ENCODE measurements around the gene IL10RA.
"Not testable (repeated sequence)": the region's sequence is repeated elsewhere in the genome, so short reads cannot be mapped to it uniquely, and the experiment has no call there.

Gene IL10RA

DNA sequence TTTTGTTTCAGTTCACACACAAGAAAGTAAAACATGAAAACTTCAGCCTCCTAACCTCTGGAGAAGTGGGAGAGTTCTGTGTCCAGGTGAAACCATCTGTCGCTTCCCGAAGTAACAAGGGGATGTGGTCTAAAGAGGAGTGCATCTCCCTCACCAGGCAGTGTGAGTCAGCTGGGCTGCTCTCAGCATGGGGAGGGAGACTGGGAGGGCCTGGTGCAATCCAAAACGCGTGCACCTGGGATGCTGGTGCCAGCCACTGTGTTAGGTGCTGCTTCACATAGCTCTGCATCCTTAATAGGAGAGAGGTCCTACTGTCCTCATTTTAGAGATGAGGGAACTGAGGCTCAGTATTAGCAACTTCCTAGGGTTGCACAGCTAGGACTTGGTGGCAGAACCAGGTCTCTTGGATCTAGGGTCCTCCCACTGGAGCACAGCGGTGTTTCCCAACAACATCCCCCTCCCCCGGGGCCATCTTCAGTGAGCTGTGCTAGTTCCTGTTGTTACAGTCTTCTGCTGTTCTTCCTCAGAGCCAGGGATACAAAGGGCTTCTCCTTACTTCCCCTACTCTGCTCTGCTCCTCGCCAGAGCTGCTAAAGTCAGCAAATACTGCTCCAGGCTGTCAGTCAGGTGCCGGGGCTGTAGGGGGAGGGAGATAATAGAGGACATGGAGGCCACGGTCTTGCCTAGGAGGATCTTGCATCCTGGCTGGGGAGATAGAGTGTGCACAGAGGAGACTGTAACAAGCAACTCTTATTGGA, 8.0 kb downstream of the IL10RA start:
- DNase-seq: no peak

DNA sequence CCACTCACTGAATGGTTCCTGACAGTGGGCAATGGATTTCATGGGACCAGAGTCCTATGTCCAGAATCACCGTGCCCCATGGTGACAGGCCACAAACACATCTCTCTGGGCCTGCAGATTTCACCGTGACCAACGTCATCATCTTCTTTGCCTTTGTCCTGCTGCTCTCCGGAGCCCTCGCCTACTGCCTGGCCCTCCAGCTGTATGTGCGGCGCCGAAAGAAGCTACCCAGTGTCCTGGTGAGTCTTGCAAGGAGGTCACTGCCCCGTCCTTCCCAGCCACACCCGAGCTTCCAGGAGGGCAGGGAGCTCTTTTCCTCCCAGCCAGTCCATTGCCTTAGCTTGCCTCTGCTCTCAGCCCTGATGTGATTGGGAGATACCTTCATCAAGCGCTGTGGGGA, 9.3 kb downstream of the IL10RA start:
- no peak for DNase-seq

DNA sequence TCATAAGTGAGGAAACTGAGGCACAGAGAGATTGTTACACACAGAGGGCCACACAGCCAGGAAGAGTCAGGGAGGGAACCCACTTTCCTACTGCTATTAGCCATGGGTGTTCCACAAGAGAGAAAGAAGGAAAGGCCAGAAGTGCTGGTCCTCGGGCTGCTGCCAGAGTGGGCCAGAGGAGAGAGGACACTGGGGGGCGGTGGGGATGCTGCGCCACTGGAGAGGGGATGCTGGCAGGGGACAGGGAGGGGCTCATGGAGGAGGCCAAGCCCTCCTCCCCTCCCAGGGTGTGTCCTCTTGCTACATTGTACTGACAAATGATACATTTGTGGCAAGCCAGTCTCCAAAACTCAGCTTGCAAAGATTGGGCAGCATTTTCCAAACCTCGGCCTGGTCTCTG, 9.9 kb downstream of the IL10RA start:
- no peak for DNase-seq

DNA sequence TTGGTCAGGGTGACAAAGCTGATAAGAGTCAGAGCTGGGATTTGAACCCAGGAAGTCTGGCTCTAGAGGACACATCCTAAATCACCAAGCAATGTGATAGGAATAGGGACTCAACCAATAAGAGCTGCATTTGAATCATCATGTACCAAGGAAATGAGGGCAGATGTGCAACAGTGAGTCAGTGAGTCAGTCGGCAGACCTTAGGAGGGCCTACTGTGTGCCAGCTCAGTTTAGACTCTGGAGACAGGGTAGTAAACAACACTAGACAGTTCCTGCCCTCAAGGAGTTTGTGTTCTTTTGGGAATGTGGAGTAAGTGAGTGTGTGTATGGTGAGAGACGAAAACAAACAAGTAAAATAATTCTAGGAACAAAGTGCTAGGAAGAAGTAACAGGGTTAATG, 11.2 kb downstream of the IL10RA start:
- DNase-seq: no peak

DNA sequence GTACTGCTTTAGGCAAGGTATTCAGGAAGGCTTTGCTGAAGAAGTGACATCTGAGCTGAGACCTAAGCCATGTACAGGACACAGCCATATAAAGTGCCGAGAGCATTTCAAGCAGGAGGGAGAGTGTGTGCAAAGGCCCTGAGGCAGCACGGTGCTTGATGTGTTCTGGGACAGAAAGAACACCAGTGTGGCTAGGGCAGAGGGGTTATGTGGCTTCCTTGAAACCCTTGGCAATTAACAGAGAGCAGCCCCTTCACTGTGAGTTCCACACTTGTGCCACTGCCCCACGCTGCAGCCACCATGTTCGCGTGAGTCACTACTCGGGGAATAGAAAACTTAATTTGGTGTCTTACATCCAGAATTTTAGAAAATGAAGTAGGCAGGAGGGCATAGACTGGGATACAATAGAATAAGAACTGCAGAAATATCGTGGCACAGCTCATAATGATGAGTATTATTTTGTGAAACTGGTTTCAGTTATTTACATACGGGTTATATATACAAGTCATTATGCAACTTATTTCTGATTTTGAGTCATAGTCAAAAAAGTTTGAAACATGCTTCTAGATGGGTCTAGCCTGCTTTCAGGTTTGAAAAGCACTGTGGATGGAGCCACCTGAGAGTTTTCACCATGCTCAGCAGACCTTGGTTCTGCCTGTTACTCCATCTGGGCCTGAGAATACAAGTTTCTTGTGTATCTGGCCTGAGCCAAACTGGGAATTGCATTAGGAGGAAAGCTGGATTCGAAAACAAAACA, 11.8 kb downstream of the IL10RA start:
- no peak for DNase-seq

DNA sequence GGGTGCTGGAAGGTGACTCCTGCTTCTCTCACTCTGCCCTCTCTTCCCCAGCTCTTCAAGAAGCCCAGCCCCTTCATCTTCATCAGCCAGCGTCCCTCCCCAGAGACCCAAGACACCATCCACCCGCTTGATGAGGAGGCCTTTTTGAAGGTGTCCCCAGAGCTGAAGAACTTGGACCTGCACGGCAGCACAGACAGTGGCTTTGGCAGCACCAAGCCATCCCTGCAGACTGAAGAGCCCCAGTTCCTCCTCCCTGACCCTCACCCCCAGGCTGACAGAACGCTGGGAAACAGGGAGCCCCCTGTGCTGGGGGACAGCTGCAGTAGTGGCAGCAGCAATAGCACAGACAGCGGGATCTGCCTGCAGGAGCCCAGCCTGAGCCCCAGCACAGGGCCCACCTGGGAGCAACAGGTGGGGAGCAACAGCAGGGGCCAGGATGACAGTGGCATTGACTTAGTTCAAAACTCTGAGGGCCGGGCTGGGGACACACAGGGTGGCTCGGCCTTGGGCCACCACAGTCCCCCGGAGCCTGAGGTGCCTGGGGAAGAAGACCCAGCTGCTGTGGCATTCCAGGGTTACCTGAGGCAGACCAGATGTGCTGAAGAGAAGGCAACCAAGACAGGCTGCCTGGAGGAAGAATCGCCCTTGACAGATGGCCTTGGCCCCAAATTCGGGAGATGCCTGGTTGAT, 12.6 kb downstream of the IL10RA start:
- no peak for DNase-seq

DNA sequence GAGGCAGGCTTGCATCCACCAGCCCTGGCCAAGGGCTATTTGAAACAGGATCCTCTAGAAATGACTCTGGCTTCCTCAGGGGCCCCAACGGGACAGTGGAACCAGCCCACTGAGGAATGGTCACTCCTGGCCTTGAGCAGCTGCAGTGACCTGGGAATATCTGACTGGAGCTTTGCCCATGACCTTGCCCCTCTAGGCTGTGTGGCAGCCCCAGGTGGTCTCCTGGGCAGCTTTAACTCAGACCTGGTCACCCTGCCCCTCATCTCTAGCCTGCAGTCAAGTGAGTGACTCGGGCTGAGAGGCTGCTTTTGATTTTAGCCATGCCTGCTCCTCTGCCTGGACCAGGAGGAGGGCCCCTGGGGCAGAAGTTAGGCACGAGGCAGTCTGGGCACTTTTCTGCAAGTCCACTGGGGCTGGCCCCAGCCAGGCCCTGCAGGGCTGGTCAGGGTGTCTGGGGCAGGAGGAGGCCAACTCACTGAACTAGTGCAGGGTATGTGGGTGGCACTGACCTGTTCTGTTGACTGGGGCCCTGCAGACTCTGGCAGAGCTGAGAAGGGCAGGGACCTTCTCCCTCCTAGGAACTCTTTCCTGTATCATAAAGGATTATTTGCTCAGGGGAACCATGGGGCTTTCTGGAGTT, 13.3 kb downstream of the IL10RA start:
- DNase-seq: no peak

DNA sequence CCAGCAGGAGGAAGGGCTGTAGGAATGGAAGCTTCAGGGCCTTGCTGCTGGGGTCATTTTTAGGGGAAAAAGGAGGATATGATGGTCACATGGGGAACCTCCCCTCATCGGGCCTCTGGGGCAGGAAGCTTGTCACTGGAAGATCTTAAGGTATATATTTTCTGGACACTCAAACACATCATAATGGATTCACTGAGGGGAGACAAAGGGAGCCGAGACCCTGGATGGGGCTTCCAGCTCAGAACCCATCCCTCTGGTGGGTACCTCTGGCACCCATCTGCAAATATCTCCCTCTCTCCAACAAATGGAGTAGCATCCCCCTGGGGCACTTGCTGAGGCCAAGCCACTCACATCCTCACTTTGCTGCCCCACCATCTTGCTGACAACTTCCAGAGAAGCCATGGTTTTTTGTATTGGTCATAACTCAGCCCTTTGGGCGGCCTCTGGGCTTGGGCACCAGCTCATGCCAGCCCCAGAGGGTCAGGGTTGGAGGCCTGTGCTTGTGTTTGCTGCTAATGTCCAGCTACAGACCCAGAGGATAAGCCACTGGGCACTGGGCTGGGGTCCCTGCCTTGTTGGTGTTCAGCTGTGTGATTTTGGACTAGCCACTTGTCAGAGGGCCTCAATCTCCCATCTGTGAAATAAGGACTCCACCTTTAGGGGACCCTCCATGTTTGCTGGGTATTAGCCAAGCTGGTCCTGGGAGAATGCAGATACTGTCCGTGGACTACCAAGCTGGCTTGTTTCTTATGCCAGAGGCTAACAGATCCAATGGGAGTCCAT, 14.1 kb downstream of the IL10RA start:
- no peak for DNase-seq

DNA sequence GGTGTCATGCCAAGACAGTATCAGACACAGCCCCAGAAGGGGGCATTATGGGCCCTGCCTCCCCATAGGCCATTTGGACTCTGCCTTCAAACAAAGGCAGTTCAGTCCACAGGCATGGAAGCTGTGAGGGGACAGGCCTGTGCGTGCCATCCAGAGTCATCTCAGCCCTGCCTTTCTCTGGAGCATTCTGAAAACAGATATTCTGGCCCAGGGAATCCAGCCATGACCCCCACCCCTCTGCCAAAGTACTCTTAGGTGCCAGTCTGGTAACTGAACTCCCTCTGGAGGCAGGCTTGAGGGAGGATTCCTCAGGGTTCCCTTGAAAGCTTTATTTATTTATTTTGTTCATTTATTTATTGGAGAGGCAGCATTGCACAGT, 14.6 kb downstream of the IL10RA start:
- DNase-seq: no peak

DNA sequence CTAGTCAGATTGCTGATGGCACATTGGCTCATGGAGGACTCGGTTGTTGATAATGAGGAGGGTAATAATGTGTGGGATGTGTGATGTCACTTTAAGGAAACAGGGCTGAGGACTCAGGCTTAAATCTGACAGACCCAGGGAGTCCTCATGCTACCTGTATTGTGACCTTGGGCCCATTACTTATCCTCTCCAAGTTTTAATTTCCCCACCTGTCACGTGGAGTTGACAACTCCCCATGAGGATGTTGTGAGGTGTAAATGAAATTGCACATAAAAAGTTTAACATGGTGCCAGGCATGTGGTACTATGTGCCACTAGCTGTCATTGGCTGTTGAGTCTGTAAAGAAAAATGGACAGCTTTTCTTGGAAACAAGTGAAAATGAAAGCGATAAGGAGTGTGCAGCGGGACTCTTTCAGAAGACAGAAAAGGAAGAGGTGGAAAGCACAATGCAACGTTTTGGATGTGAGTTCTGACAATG, 15.3 kb downstream of the IL10RA start:
- no peak for DNase-seq

DNA sequence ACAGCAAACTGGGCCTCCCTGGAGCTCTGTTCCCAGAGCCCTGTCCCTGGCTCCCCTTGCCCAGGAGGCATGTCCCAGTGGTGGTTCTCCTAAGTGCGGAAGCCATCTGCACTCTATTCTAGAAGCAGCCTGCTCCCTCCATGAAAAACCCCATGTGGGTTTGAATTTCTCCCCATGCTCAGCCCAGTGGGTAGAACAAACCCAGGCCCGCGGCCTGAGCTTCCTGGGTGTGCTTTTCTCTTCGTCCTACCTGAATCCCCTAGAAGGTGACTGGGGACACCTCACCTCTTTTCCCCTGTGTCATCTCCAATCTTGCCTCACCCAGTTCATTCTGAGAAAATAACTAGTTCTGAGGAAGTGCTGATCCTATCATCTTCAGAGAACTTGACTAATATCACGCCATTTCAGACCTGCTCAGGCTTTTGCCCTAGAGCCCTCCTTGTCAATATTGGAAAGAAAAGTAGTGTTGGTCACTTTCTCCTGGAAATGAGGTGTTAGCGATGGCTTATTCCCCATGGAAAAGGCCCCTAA, 15.9 kb downstream of the IL10RA start:
- DNase-seq: no peak

DNA sequence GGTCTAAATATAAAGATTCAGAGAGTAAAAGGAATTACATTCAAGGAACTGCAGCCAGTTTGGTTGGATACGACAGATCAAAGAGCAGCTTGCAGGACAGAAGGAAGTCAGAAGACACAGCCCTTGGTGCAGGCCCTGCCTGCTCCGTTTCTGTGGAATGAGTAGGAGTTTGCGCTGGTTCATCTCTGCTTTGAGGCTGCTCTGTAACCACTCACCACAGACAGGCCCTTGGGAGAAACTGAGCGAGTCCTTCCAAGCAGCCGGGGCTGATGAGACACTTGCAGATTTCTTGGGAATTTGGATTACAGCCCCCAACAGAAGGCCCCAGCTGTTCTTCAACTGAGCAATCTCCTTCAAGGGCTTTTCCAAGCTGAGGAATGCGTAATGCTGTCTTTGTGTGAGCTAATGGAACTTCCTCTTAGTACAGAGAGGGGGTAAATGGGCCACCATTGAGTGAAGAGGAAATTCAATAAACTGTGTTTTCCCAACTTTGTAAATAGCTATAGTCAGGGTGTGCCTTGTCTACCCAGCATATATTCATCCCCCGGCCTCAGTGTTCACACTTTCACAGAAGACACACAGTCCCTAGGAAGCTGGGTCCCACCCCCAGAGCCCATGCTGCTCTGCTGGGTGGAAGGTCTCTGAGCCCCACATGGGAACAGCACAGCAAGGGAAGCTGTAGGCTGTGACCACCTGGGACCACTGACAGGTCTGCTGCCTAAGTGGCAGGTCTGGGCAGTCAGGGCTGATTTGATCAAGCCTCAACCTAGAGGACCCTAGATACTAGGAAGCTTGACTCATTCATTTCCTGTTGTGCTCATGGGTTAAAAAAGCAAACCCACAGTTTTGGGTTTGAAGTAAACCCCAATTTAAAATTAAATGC, 16.6 kb downstream of the IL10RA start:
- DNase-seq: no peak

DNA sequence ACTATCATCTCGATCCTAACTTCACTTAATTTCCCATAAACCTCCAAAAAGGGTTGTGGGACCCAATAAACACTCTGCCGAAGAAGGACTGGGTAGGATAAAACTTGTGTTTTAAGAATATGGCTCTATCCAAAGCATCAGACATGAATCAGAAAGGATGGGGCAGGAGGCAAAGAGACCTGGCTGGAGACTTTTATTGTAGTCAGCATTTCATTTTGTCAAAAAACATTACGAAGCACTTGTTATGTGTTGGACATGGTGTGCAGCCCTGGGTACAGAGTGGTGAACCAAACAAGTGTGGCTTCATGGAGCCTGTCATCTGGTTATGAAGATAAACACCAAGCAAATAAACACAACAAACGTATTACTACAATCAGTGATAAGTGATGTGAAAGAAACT, 17.3 kb downstream of the IL10RA start:
- DNase-seq: no peak

DNA sequence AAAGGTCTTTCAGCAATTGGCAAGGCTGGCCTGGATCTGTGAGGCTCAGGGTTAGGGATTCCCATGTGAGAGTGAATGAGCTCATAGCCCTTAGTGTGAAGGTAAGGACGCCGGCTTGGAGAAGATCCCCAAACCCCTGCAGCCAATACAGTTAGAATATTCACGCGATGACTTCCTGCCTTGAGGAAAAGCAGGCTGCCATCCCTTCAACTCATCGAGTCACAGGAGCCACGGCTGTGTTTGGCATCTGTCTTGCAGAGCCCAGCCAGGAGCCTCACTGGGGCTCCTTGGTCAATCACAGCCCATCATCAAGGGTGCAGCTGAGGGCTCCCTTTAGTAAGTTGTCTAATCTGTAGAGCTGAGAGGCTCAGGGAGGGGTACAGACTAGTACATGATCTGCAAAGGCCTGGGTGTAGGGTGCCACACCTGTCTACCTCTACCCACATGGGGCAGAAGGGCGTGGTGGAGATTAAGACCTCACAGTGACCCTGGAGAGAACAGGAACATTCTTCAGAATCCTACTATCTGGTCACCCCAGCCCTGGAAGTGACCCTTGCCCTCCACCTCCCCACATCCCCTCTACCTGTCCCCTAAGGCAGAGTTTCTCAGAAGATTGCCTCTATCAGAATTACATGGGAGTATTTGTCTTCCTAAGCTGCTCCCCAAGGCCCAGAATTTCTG, 18.5 kb downstream of the IL10RA start:
- DNase-seq: no peak

DNA sequence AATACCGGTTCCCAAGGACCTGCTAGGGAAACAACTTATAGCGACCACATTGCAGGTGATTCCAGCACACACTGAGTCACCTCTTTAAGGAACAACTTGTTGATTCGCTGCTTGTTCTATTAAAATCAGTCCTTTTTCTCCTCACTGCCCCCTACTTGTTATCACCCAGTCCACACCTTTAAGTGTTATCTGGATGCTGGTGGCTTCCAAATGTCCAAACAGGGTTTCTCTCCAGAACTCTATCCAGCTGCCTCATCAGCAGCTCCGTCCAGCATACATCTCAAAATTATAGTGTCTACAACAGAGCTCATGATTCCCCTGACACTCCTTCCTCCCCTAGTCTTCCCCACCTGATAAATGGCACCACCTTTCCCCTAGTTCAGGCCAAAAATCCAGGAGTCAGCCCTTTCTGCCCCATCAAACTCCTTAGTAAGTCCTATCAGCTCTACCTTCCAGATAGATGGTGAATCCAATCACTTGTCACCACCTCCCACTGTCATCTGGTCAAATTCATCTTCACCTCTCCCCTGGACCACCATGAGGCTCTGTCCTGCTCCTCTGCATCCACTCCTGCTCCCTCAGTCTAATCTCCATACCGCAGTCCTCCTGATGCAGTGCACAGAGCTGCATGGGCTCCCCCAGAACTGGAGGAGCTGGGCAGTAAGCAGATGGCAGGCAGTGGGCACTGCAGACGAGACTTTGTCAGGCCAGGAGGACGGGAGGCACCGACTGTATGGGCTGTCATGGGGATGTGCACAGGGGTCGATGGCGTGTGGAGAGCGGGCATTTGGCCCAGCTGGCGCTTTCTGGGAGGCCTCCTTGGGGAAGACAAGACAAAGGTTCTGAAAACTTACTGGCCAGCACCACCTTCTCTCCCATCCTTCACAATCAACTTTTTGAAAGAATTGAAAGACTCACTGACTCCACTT, 19.3 kb downstream of the IL10RA start:
- no peak for DNase-seq

DNA sequence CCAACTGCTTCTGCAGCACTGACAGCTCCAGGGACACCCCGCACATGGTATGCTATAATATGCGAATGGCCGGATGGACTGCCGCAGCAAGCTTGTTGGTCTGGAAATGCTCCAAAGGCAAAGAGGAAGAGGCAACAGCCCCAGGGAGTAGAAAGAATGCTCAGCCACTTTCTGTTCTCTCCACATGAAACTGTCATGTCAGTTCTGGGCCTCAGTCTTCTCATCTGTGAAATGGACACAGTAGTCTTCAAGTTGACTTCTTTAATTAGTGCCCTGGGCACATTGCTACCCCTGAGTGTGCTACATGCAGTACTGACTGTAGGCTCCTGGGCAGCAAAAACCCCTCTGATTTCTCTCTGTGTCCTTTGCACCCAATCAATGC, 19.9 kb downstream of the IL10RA start:
- DNase-seq: no peak

DNA sequence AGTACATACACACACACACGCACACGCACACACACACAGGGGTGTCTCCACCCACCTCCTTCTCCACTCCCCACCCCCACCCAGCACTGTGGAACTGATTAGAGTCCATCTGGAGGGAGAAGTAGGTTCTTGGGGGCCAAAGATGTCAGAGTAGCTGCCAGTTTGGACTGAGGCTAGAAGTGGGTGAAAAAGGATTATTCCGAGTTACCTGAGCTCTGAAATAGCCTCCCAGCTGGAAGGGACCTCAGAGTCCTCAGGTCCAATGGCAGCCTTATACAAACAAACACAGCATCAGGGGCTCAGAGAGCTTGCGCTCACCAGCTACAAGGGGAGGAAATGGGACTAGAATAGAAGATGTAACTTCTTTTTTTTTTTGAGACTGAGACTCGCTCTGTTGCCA, 20.8 kb downstream of the IL10RA start:
- no peak for DNase-seq

DNA sequence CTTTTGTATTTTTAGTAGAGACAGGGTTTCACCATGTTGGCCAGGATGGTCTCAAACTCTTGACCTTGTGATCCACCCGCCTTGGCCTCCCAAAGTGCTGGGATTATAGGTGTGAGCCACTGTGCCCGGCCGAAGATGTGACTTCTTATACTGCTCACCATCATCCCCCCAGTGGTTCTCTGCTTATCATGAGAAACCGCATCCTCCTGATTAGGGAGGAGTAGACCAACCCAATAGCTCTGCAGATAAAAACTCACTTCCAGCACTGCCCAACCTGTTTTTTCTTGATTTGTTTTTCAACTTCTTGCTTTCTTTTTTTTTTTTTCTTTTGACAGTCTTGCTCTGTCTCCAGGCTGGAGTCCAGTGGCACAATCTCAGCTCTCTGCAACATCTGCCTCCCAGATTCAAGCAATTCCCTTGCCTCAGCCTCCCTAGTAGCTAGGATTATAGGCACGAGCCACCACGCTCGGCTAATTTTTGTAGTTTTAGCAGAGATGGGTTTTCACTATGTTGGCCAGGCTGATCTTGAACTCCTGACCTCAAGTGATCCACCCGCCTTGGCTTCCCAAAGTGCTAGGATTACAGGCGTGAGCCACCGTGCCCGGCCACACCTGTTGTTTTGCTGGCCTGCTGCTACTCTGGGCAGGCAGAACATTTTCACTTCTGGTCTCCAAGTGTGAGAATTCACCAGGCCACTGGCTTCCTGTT, 21.5 kb downstream of the IL10RA start:
- DNase-seq: not testable (repeated sequence)

Measured in amniotic stem cell (primary cell).